VCaP (cell line): ENCODE results near the gene PLAAT4.
"Not testable (repeated sequence)": the region's sequence is repeated elsewhere in the genome, so short reads cannot be mapped to it uniquely, and the experiment has no call there.

Experiments
- H3K27ac ChIP-seq: fragments of 450-650 bp; 2 replicates; pipeline ENCODE4 v1.5.1; 2017
- TF ChIP-seq, protein P1 (sequence below): fragments of 450-650 bp; conservative IDR thresholded peaks from 2 replicates; pipeline ENCODE4 v1.5.1; 2017; ENCODE audit warnings: mild to moderate bottlenecking, moderate library complexity

The PLAAT4 gene

GRCh38 chr11:63532799-63533475 lies 3.7 kb upstream of the PLAAT4 start:
- peak overlapping the region; percentile 22 for H3K27ac ChIP-seq
- TF ChIP-seq, protein P1, sequence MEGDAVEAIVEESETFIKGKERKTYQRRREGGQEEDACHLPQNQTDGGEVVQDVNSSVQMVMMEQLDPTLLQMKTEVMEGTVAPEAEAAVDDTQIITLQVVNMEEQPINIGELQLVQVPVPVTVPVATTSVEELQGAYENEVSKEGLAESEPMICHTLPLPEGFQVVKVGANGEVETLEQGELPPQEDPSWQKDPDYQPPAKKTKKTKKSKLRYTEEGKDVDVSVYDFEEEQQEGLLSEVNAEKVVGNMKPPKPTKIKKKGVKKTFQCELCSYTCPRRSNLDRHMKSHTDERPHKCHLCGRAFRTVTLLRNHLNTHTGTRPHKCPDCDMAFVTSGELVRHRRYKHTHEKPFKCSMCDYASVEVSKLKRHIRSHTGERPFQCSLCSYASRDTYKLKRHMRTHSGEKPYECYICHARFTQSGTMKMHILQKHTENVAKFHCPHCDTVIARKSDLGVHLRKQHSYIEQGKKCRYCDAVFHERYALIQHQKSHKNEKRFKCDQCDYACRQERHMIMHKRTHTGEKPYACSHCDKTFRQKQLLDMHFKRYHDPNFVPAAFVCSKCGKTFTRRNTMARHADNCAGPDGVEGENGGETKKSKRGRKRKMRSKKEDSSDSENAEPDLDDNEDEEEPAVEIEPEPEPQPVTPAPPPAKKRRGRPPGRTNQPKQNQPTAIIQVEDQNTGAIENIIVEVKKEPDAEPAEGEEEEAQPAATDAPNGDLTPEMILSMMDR, result no peak

GRCh38 chr11:63534076-63534475 lies 2.5 kb upstream of the PLAAT4 start:
- TF ChIP-seq, protein P1, result no peak
- no peak overlapping the region; the same call in 1 of the 2 replicates for H3K27ac ChIP-seq

GRCh38 chr11:63534895-63535461 lies 1.6 kb upstream of the PLAAT4 start:
- no peak overlapping the region; the same call in 1 of the 2 replicates for H3K27ac ChIP-seq
- TF ChIP-seq, protein P1, result no peak

DNA sequence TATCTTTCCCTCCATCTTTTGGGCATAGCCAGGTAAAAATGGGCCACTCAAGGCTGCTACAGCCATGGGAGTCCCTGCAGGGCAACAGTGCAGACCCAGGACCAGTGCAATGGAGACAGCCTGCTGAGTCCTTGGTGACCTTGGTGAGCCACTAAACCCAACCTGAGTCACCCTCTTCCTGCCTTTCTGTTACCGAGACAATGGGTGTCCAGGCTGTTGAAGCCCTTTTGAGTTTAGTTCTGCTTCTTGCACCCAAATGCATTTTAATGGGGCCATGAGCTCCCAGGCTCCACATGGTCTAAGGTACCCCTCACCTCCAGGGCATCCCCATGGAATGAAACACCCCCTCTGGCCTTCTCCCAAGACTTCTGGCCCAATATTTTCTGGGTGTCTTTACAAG lies 874 bp upstream of the PLAAT4 start:
- peak overlapping the region; percentile 96; the same call in 1 of the 2 replicates for H3K27ac ChIP-seq
- TF ChIP-seq, protein P1, result no peak

- TF ChIP-seq, protein P1, result no peak; the same call in 1 of the 2 replicates
Observed at GRCh38 chr11:63537293-63538101, 889 bp downstream of the PLAAT4 start.

GRCh38 chr11:63542506-63542905 lies 5.9 kb downstream of the PLAAT4 start:
- not testable (repeated sequence) for H3K27ac ChIP-seq

More at GRCh38 chr11:63537293-63538101, 889 bp downstream of the PLAAT4 start:
- peak overlapping the region; percentile 96 for H3K27ac ChIP-seq

DNA sequence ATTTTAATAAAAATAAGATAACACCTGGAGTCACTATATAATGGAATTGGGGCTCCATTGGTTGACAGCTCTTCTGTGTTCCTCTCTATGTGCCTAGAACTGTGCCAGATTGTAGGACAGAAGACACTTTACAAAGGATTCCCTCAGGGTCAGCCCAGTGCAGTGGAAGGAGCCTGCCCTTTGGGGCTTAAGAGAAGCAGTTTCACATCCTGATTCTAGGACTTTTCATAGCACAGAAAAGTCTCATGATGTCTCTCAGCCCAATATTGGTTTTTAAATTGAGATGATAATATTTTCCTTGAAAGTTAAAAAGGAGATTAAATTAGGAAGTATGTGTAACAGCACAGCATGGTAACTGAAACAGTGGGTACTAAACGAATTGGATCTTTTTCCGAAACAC lies 7.1 kb downstream of the PLAAT4 start:
- H3K27ac ChIP-seq, result no peak overlapping the region
- TF ChIP-seq, protein P1, result no peak
